ENCODE data around the gene NYNRIN.

DNA sequence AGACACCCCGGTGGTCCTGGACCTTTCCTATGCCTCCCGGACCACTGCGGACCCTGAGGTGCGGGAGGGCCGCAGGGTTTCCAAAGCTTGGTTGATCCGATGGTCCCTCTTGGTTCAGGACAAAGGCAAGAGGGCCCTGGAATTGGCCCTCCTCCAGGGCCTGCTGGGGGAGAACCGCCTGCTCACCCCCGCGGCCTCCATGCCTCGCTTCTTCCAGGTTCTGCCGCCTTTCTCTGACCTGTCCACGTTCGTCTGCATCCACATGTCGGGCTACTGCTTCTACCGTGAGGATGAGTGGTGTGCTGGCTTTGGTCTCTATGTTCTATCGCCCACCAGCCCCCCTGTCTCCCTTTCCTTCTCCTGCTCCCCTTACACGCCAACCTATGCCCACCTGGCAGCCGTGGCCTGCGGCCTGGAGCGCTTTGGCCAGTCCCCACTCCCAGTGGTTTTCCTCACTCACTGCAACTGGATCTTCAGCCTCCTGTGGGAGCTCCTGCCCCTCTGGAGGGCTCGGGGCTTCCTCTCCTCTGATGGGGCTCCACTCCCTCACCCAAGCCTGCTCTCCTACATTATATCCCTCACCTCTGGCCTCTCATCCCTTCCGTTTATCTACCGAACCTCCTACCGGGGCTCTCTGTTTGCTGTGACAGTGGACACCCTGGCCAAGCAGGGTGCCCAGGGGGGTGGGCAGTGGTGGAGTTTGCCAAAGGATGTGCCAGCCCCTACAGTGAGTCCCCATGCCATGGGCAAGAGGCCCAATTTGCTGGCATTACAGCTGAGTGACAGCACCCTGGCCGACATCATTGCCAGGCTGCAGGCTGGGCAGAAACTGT, 16.8 kb downstream of the NYNRIN start:
- no peak for TF ChIP-seq POLR2AphosphoS5 (IDR thresholded peaks at IDR 0.05)
- TF ChIP-seq EZH2 (IDR thresholded peaks at IDR 0.05; ENCODE audit: borderline replicate concordance, insufficient read depth, low read length, poor library complexity, severe bottlenecking): no peak
- no peak for TF ChIP-seq MXI1 (conservative IDR thresholded peaks at IDR 0.05; ENCODE audit: poor library complexity, severe bottlenecking)
- no peak for TF ChIP-seq TAF1 (IDR thresholded peaks at IDR 0.05; ENCODE audit: low read depth)
- TF ChIP-seq, protein P1, sequence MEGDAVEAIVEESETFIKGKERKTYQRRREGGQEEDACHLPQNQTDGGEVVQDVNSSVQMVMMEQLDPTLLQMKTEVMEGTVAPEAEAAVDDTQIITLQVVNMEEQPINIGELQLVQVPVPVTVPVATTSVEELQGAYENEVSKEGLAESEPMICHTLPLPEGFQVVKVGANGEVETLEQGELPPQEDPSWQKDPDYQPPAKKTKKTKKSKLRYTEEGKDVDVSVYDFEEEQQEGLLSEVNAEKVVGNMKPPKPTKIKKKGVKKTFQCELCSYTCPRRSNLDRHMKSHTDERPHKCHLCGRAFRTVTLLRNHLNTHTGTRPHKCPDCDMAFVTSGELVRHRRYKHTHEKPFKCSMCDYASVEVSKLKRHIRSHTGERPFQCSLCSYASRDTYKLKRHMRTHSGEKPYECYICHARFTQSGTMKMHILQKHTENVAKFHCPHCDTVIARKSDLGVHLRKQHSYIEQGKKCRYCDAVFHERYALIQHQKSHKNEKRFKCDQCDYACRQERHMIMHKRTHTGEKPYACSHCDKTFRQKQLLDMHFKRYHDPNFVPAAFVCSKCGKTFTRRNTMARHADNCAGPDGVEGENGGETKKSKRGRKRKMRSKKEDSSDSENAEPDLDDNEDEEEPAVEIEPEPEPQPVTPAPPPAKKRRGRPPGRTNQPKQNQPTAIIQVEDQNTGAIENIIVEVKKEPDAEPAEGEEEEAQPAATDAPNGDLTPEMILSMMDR (IDR thresholded peaks at IDR 0.05; ENCODE audit: poor library complexity, severe bottlenecking): no peak

Measured in neural cell (in vitro differentiated cells).